Loucy (cell line): Measurements from ENCODE around the gene JARID2.
A peak's percentile ranks its signal among the peaks of the same experiment; 100 is the strongest.

Experiments used
- H2AFZ ChIP-seq: fragments of 200-600 bp; sonication (generic); 2 replicates; pipeline ENCODE4 v1.6.0; 2016; ENCODE audit warnings: antibody characterized with exemption, mild to moderate bottlenecking, low read length, moderate library complexity
- H3F3A ChIP-seq: fragments of 200-600 bp; 2 replicates; pipeline ENCODE4 v1.6.0; 2016; ENCODE audit warnings: antibody characterized with exemption, low read depth, mild to moderate bottlenecking
- H3K27me3 ChIP-seq: fragments of 200-600 bp; sonication (generic); 2 replicates; pipeline ENCODE4 v1.6.1; 2014; ENCODE audit warnings: low read length, mild to moderate bottlenecking; ENCODE audit not compliant: insufficient read depth, poor library complexity, severe bottlenecking
- H3K36me3 ChIP-seq: fragments of 200-600 bp; sonication (generic); 2 replicates; pipeline ENCODE4 v1.6.1; 2016; ENCODE audit warnings: low read length; ENCODE audit not compliant: insufficient read depth
- H3K4me1 ChIP-seq: fragments of 200-600 bp; sonication (generic); 2 replicates; pipeline ENCODE4 v1.5.1; 2014; ENCODE audit warnings: low read length, mild to moderate bottlenecking; ENCODE audit not compliant: insufficient read depth, poor library complexity, severe bottlenecking
- H3K4me2 ChIP-seq: fragments of 200-600 bp; sonication (generic); 2 replicates; pipeline ENCODE4 v1.6.0; 2014; ENCODE audit warnings: antibody characterized with exemption, low read length, low read depth, mild to moderate bottlenecking; ENCODE audit not compliant: poor library complexity, severe bottlenecking
- H3K4me3 ChIP-seq: fragments of 200-600 bp; sonication (generic); 2 replicates; pipeline ENCODE4 v1.5.1; 2014; ENCODE audit warnings: low read length, mild to moderate bottlenecking, mixed read lengths; ENCODE audit not compliant: poor library complexity, severe bottlenecking
- H3K79me2 ChIP-seq: fragments of 200-600 bp; sonication (generic); 2 replicates; pipeline ENCODE4 v1.6.1; 2014; ENCODE audit warnings: low read length; ENCODE audit not compliant: insufficient read depth
- H3K9ac ChIP-seq: fragments of 200-600 bp; sonication (generic); 2 replicates; pipeline ENCODE4 v1.6.0; 2014; ENCODE audit warnings: mild to moderate bottlenecking, low read depth, low read length, moderate library complexity; ENCODE audit not compliant: poor library complexity, severe bottlenecking
- H3K9me2 ChIP-seq: fragments of 200-600 bp; sonication (generic); replicated peaks from 2 replicates; pipeline ENCODE4 v1.6.1; 2016; ENCODE audit warnings: low read depth, low read length, mixed read lengths
- H3K9me3 ChIP-seq: fragments of 200-600 bp; sonication (generic); 2 replicates; pipeline ENCODE4 v1.6.1; 2014; ENCODE audit warnings: mild to moderate bottlenecking, antibody characterized with exemption, low read length, low read depth; ENCODE audit not compliant: insufficient read depth
- H4K20me1 ChIP-seq: fragments of 200-600 bp; sonication (generic); 2 replicates; pipeline ENCODE4 v1.6.0; 2014; ENCODE audit warnings: antibody characterized with exemption, low read length, mild to moderate bottlenecking; ENCODE audit not compliant: insufficient read depth, poor library complexity, severe bottlenecking
- CTCF ChIP-seq: fragments of 200-600 bp; sonication (generic); conservative IDR thresholded peaks from 2 replicates; pipeline ENCODE4 v1.5.1; 2014; ENCODE audit warnings: mild to moderate bottlenecking, antibody characterized with exemption, low read length
- EZH2phosphoT487 ChIP-seq: fragments of 200-600 bp; IDR thresholded peaks from 2 replicates; pipeline ENCODE4 v1.6.1; 2018; ENCODE audit warnings: antibody characterized with exemption, mild to moderate bottlenecking, moderate library complexity, borderline replicate concordance

Gene JARID2

GRCh38 chr6:15369838-15370237, 124.0 kb downstream of the JARID2 start:
- peaks cover 53% of the 10 kb centered on the region for H3K4me1 ChIP-seq
- H3K9me3 ChIP-seq = no peaks in the 10 kb centered on the region
- peaks cover 34% of the 10 kb centered on the region for H3K36me3 ChIP-seq
- H3K79me2 ChIP-seq = peaks cover 100% of the 10 kb centered on the region
- no peak overlapping the region for H2AFZ ChIP-seq
- peaks cover 99% of the 10 kb centered on the region for H4K20me1 ChIP-seq
- peak overlapping the region; percentile 12 for H3K4me2 ChIP-seq
- H3K27me3 ChIP-seq = no peaks in the 10 kb centered on the region
- no peak for TF ChIP-seq CTCF
- TF ChIP-seq EZH2phosphoT487 = no peak
- no peak overlapping the region for H3K4me3 ChIP-seq
- H3K9ac ChIP-seq = no peak overlapping the region
- H3K9me2 ChIP-seq = no peaks in the 10 kb centered on the region
- H3F3A ChIP-seq = no peaks in the 10 kb centered on the region

- Histone ChIP-seq H3K4me2 (no peak overlapping the region), H3K4me3 (no peak overlapping the region), H3K4me1 (peaks cover 47% of the 10 kb centered on the region), H3F3A (no peaks in the 10 kb centered on the region), H3K9ac (no peak overlapping the region), H4K20me1 (peaks cover 99% of the 10 kb centered on the region), H2AFZ (no peak overlapping the region), H3K9me2 (no peaks in the 10 kb centered on the region), H3K9me3 (no peaks in the 10 kb centered on the region), H3K79me2 (peaks cover 100% of the 10 kb centered on the region), H3K27me3 (no peaks in the 10 kb centered on the region), H3K36me3 (peaks cover 46% of the 10 kb centered on the region)
- TF ChIP-seq CTCF (no peak), EZH2phosphoT487 (no peak)
Observed at GRCh38 chr6:15370733-15371671, 125.1 kb downstream of the JARID2 start.

GRCh38 chr6:15372932-15373331, 127.1 kb downstream of the JARID2 start:
- H3K9me2 ChIP-seq = no peaks in the 10 kb centered on the region
- no peak overlapping the region for H3K4me3 ChIP-seq
- H3K9ac ChIP-seq = no peak overlapping the region
- H3K27me3 ChIP-seq = no peaks in the 10 kb centered on the region
- no peaks in the 10 kb centered on the region for H3F3A ChIP-seq
- peaks cover 100% of the 10 kb centered on the region for H3K79me2 ChIP-seq
- H4K20me1 ChIP-seq = peaks cover 100% of the 10 kb centered on the region
- no peak overlapping the region for H3K4me2 ChIP-seq
- no peak overlapping the region for H2AFZ ChIP-seq
- H3K4me1 ChIP-seq = peaks cover 32% of the 10 kb centered on the region
- TF ChIP-seq EZH2phosphoT487 (no peak), CTCF (no peak)
- H3K36me3 ChIP-seq = peaks cover 52% of the 10 kb centered on the region
- no peaks in the 10 kb centered on the region for H3K9me3 ChIP-seq
